Panc1 (cell line): ENCODE data around the gene COMMD4. TPM values are rescaled to one million over a fixed set of nuclear protein-coding genes. Genes with fewer than 3 reads are reported as not detected.

ENCODE experiments used
- ATAC-seq: fragments of 200-7000 bp; cut with Tn5 transposase; 2 replicates; pipeline ENCODE4 v1.9.1; 2020; ENCODE audit warnings: mild to moderate bottlenecking, moderate library complexity
- BruUV-seq: library from RNA; stranded (reverse); fragments of 400-500 nt; replicated peaks from 2 replicates; lab custom pipeline; 2021; lab: Mats Ljungman, UMichigan
- CTCF ChIA-PET: fragments of 300-600 bp; sonication (Branson Sonifier 250); formaldehyde crosslinking; loops from one replicate; lab custom pipeline; 2022; ENCODE audit warnings: antibody characterized with exemption; lab: Charles Lee
- POLR2A ChIA-PET: fragments of 300-600 bp; sonication (Branson Sonifier 250); formaldehyde crosslinking; loops from one replicate; lab custom pipeline; 2022; ENCODE audit warnings: antibody characterized with exemption; lab: Charles Lee
- DNase-seq: peaks from one replicate; pipeline ENCODE4 v3.0.0-alpha.2; 2010; ENCODE audit warnings: low read depth, low spot score
- H3K27ac ChIP-seq: 2 replicates; pipeline ENCODE4 v1.5.1; 2011; ENCODE audit warnings: mild to moderate bottlenecking, low read length, inconsistent platforms
- H3K27me3 ChIP-seq: fragments of 200-500 bp; sonication (Bioruptor generic); 2 replicates; pipeline ENCODE4 v1.6.0; 2014; ENCODE audit warnings: low read length, inconsistent platforms; ENCODE audit not compliant: control insufficient read depth, insufficient read depth
- H3K36me3 ChIP-seq: fragments of 200-500 bp; sonication (Bioruptor generic); 2 replicates; pipeline ENCODE4 v1.5.1; 2014; ENCODE audit warnings: inconsistent platforms, mild to moderate bottlenecking, low read length, moderate library complexity; ENCODE audit not compliant: control insufficient read depth, insufficient read depth
- H3K4me1 ChIP-seq: 2 replicates; pipeline ENCODE4 v1.5.1; 2011; ENCODE audit warnings: inconsistent platforms, mild to moderate bottlenecking, low read length, moderate library complexity; ENCODE audit not compliant: control insufficient read depth, insufficient read depth
- H3K4me3 ChIP-seq, 2 experiments: 2 replicates each; pipeline ENCODE4 v1.5.1; 2011 to 2012; ENCODE audit warnings: low read depth in 2 of 2, low read length in 2 of 2, mild to moderate bottlenecking in 2 of 2, inconsistent platforms in 1 of 2, moderate library complexity in 1 of 2
- H3K9me3 ChIP-seq: fragments of 200-500 bp; sonication (Bioruptor generic); 2 replicates; pipeline ENCODE4 v1.5.1; 2014; ENCODE audit warnings: low read depth, mild to moderate bottlenecking, inconsistent platforms, low read length, moderate library complexity; ENCODE audit not compliant: control insufficient read depth, insufficient read depth
- CTCF ChIP-seq: fragments of 450-650 bp; IDR thresholded peaks from 2 replicates; pipeline ENCODE4 v1.5.1; 2017; ENCODE audit warnings: mild to moderate bottlenecking
- POLR2AphosphoS5 ChIP-seq: IDR thresholded peaks from 2 replicates; pipeline ENCODE4 v1.6.1; 2012; ENCODE audit warnings: mild to moderate bottlenecking, low read depth, low read length, moderate library complexity
- REST ChIP-seq, 2 experiments: IDR thresholded peaks; 2 replicates each; pipeline ENCODE4 v1.6.1; 2011 to 2012; ENCODE audit warnings: low read depth in 2 of 2, control low read depth in 1 of 2, low read length in 1 of 2, mild to moderate bottlenecking in 1 of 2, moderate library complexity in 1 of 2; ENCODE audit not compliant: insufficient read depth in 1 of 2
- SIN3A ChIP-seq: IDR thresholded peaks from 2 replicates; pipeline ENCODE4 v1.6.1; 2012; ENCODE audit warnings: low read depth, mild to moderate bottlenecking, low read length, moderate library complexity, borderline replicate concordance; ENCODE audit not compliant: insufficient read depth
- TCF7L2 ChIP-seq: IDR thresholded peaks from 2 replicates; pipeline ENCODE4 v1.6.1; 2011; ENCODE audit warnings: mild to moderate bottlenecking, low read depth, low read length, inconsistent platforms
- in situ Hi-C: cut with HindIII; loops from 2 replicates; pipeline ENCODE4 v1.10.0; 2016; ENCODE audit warnings: low sequenced_read_pairs, low pct_unique_long_range_greater_than_20kb
- intact Hi-C: fragments of 100-400 bp; cut with micrococcal nuclease; formaldehyde crosslinking; loops from one replicate; pipeline ENCODE4 v1.10.0; 2022; ENCODE audit not compliant: unreplicated experiment
- total RNA-seq: library from RNA; stranded (reverse); gene quantifications from one replicate; pipeline ENCODE4 v1.2.1, GENCODE V29; 2021; ENCODE audit not compliant: unreplicated experiment

Gene COMMD4
- total RNA-seq, 1 experiment from 2014 or later, result 250 TPM

- intact Hi-C loops (no loop called here), in situ Hi-C loops (no loop called here)
- H3K36me3 ChIP-seq, result no peaks in the 10 kb centered on the region
- no peaks in the 10 kb centered on the region for H3K9me3 ChIP-seq
- no peak for DNase-seq
- no TSS peak for BruUV-seq
- TF ChIP-seq TCF7L2 (no peak), POLR2AphosphoS5 (no peak), REST (IDR thresholded peaks at IDR 0.05; ENCODE audit: insufficient read depth in 1 of 2, low read depth in 2 of 2, low read length in 1 of 2) (no peak), CTCF (no peak), SIN3A (no peak)
- no peak overlapping the region for H3K27ac ChIP-seq
- H3K27me3 ChIP-seq, result no peaks in the 10 kb centered on the region
- CTCF ChIA-PET, result interaction anchor here (0.7 kb wide), 1 partner anchor 349 kb away, joined by 5 read pairs; no protein-coding TSS in a partner anchor
- no peak for ATAC-seq
- no peak overlapping the region for H3K4me3 ChIP-seq
- POLR2A ChIA-PET, result no interaction called here
- H3K4me1 ChIP-seq, result no peaks in the 10 kb centered on the region
Observed at GRCh38 chr15:75327491-75327890, 8.4 kb upstream of the COMMD4 start.

GRCh38 chr15:75328493-75329314 is 7.2 kb upstream of the COMMD4 start:
- Histone ChIP-seq H3K9me3 (no peaks in the 10 kb centered on the region), H3K36me3 (no peaks in the 10 kb centered on the region), H3K27me3 (no peaks in the 10 kb centered on the region), H3K27ac (no peak overlapping the region), H3K4me1 (no peaks in the 10 kb centered on the region), H3K4me3 (no peak overlapping the region)
- intact Hi-C loops, result no loop called here
- ChIA-PET CTCF (no interaction called here), POLR2A (no interaction called here)
- TF ChIP-seq REST (IDR thresholded peaks at IDR 0.05; ENCODE audit: insufficient read depth in 1 of 2, low read depth in 2 of 2, low read length in 1 of 2), result no peak
- TF ChIP-seq TCF7L2, result no peak
- TF ChIP-seq SIN3A, result no peak
- TF ChIP-seq POLR2AphosphoS5, result no peak
- TF ChIP-seq CTCF, result no peak
- in situ Hi-C loops, result no loop called here
- DNase-seq (no peak), ATAC-seq (no peak)
- no TSS peak for BruUV-seq
